Transverse colon (tissue), 4 donors: Measurements from ENCODE around the gene SPIC.

Source experiments
- CTCF ChIP-seq, 5 experiments: fragments of 200-600 bp in 3 of 5; fragments of 450-650 bp in 2 of 5; sonication (generic) in 3 of 5; IDR thresholded peaks; 1 replicate in 2 of 5; 2 replicates in 3 of 5; pipeline ENCODE4 v1.5.1; 2016 to 2017; ENCODE audit warnings: antibody characterized with exemption in 5 of 5, inconsistent platforms in 3 of 5, mild to moderate bottlenecking in 2 of 5, moderate library complexity in 1 of 5
- POLR2AphosphoS5 ChIP-seq, 3 donors: sonication (generic); formaldehyde crosslinking; IDR thresholded peaks; one replicate each; pipeline ENCODE4 v1.6.1; 2016; ENCODE audit warnings: antibody characterized with exemption in 3 of 3

- TF ChIP-seq CTCF (IDR thresholded peaks at IDR 0.05) (no peak), POLR2AphosphoS5 (IDR thresholded peaks at IDR 0.05) (no peak)
Measured at GRCh38 chr12:101488469-101488868, 13.3 kb downstream of the SPIC start.
